ENCODE measurements around the gene GRIK1.

DNA sequence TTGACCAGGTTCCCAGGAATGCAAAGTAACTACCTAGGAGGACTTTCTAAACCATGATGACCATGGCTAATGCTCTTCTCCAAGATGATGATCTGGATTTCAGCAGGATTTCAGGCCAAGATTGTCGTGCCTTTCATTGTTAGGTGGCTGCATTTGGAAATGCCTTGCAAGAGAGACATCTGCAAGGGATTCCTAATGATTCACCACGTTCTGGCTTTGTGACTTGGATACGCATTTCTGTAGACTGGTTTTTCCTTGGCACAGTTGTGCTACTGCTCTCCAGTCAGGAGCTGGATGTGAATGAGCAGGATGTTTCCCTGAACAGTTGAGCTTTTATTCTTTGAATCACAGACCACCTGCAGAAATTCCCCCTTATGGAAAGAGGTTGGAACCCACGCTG, 428.7 kb downstream of the GRIK1 start:
- TF ChIP-seq CTCF (IDR thresholded peaks at IDR 0.05) (no peak), EP300 (IDR thresholded peaks at IDR 0.05) (no peak), POLR2A (IDR thresholded peaks at IDR 0.05) (no peak)

Data from tibial nerve (tissue), 4 donors.